ENCODE results near the gene SELENON.

SELENON gene

DNA sequence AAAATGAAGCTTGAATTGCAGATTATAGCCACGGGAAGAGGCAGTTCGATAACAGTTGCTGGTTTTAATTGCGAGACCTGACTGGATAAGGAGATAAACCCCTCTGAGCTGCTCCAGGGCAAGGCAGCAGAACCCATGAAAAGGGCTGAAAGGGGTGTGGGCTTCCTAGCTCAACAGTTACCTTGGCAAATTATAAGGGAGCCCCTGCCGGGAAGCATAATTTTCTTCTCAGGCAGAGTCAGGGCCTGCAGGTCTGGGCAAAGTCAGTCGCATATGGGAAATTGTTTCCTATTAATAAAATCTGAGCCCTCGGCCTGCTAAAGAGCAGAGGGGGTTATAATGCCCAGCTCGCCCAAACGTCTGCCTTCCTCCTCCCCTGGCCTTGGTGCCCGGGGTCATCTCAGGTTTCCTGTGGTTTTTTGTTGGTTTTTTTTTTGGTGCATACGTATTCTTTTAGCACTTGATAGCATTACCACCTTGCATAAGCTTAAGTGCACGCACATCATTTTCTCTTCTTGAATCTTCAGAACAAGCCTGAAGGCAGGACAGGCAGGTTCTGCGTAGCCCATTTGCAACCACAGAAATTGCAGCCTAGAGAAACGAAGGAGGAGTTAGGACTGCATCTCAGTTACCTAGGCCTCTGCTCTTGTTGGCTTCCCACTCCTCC lies 33.9 kb upstream of the SELENON start:
- Histone ChIP-seq H3K9ac (ENCODE audit: insufficient read length, low read depth) (peak overlapping the region; percentile 6), H3K4me1 (ENCODE audit: insufficient read depth, insufficient read length) (peaks cover 14% of the 10 kb centered on the region), H3K27me3 (ENCODE audit: insufficient read depth, insufficient read length) (no peaks in the 10 kb centered on the region), H3K9me3 (ENCODE audit: insufficient read depth, low read length) (no peaks in the 10 kb centered on the region), H3K36me3 (ENCODE audit: insufficient read depth, insufficient read length, low read length) (no peaks in the 10 kb centered on the region), H3K4me3 (ENCODE audit: insufficient read length, low read depth) (no peak overlapping the region)
- no peak for TF ChIP-seq SUZ12 (IDR thresholded peaks at IDR 0.05; ENCODE audit: extremely low read depth, insufficient read depth, insufficient read length)
- no peak for TF ChIP-seq YY1 (IDR thresholded peaks at IDR 0.05; ENCODE audit: insufficient read depth, insufficient read length)
- TF ChIP-seq ZNF274 (IDR thresholded peaks at IDR 0.05; ENCODE audit: low read depth, low read length), result no peak
- DNase-seq (ENCODE audit: low read depth, low spot score), result no peak

DNA sequence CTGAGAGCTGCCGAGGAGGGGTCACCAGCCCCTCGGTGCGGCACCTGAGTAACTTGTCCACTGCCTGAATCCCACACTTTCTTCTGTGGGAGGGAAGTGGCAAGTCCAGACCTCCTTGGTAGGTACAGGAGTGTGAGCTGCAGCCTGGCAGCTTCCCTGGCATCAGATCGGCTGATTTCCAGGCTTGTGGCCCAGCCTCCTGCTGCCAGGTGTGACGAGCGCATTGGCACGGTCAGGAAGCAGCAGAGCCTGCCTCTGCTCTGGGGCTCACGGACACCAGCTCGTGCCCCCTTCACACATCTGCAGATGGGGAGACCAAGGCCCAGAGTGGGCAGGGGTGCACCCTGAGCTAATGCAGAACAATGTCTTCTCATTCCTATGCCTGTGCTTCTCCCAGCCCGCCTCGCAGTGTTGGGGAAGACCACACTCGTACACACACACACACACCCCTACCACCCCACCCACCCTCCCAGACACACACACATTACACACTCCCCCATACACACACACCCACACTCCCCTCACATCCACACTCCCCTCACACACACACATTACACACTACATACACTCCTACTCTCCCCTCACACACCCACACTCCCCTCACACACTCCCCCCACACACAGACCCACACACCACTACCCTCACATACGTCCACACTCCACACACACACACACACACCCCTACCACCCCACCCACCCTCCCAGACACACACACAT lies 33.1 kb upstream of the SELENON start:
- Histone ChIP-seq H3K9me3 (ENCODE audit: insufficient read depth, low read length) (no peaks in the 10 kb centered on the region), H3K36me3 (ENCODE audit: insufficient read depth, insufficient read length, low read length) (no peaks in the 10 kb centered on the region), H3K4me3 (ENCODE audit: insufficient read length, low read depth) (no peak overlapping the region), H3K27me3 (ENCODE audit: insufficient read depth, insufficient read length) (no peaks in the 10 kb centered on the region), H3K4me1 (ENCODE audit: insufficient read depth, insufficient read length) (peaks cover 17% of the 10 kb centered on the region), H3K9ac (ENCODE audit: insufficient read length, low read depth) (peak overlapping the region; percentile 6)
- TF ChIP-seq SUZ12 (IDR thresholded peaks at IDR 0.05; ENCODE audit: extremely low read depth, insufficient read depth, insufficient read length) (no peak), YY1 (IDR thresholded peaks at IDR 0.05; ENCODE audit: insufficient read depth, insufficient read length) (no peak), ZNF274 (IDR thresholded peaks at IDR 0.05; ENCODE audit: low read depth, low read length) (no peak)
- DNase-seq (ENCODE audit: low read depth, low spot score), result no peak

DNA sequence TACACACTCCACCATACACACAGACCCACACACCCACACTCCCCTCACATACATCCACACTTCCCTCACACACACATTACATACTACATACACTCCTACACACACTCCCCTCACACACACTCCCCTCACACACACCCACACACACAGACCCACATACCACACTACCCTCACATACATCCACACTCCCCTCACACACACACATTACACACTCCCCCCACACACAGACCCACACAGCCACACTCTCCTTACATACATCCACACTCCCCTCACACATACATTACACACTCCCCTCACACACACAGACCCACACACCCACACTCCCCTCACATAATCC lies 32.6 kb upstream of the SELENON start:
- no peaks in the 10 kb centered on the region for H3K27me3 ChIP-seq (ENCODE audit: insufficient read depth, insufficient read length)
- no peak for DNase-seq (ENCODE audit: low read depth, low spot score)
- no peaks in the 10 kb centered on the region for H3K36me3 ChIP-seq (ENCODE audit: insufficient read depth, insufficient read length, low read length)
- no peak for TF ChIP-seq YY1 (IDR thresholded peaks at IDR 0.05; ENCODE audit: insufficient read depth, insufficient read length)
- no peak for TF ChIP-seq SUZ12 (IDR thresholded peaks at IDR 0.05; ENCODE audit: extremely low read depth, insufficient read depth, insufficient read length)
- TF ChIP-seq ZNF274 (IDR thresholded peaks at IDR 0.05; ENCODE audit: low read depth, low read length), result no peak
- H3K9ac ChIP-seq (ENCODE audit: insufficient read length, low read depth), result no peak overlapping the region
- H3K4me1 ChIP-seq (ENCODE audit: insufficient read depth, insufficient read length), result peaks cover 21% of the 10 kb centered on the region
- H3K9me3 ChIP-seq (ENCODE audit: insufficient read depth, low read length), result no peaks in the 10 kb centered on the region
- H3K4me3 ChIP-seq (ENCODE audit: insufficient read length, low read depth), result no peak overlapping the region

DNA sequence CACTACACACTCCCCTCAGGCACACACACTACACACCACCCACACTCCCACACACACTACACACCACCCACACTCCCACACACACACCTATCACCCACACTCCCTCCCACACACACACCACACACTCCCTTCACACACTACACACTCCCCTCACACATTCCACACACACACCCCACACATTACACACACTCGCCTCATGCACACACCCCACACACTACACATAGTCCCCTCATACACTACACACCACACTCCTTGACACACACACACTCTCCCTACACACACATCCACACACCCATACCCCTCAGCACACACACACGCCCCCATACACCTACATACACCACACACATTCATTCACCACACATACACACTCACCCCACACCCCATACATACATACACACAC lies 31.0 kb upstream of the SELENON start:
- TF ChIP-seq YY1 (IDR thresholded peaks at IDR 0.05; ENCODE audit: insufficient read depth, insufficient read length) (no peak), SUZ12 (IDR thresholded peaks at IDR 0.05; ENCODE audit: extremely low read depth, insufficient read depth, insufficient read length) (no peak), ZNF274 (IDR thresholded peaks at IDR 0.05; ENCODE audit: low read depth, low read length) (no peak)
- H3K36me3 ChIP-seq (ENCODE audit: insufficient read depth, insufficient read length, low read length), result no peaks in the 10 kb centered on the region
- DNase-seq (ENCODE audit: low read depth, low spot score), result no peak
- no peak overlapping the region for H3K4me3 ChIP-seq (ENCODE audit: insufficient read length, low read depth)
- no peaks in the 10 kb centered on the region for H3K27me3 ChIP-seq (ENCODE audit: insufficient read depth, insufficient read length)
- H3K9ac ChIP-seq (ENCODE audit: insufficient read length, low read depth), result no peak overlapping the region
- H3K4me1 ChIP-seq (ENCODE audit: insufficient read depth, insufficient read length), result peaks cover 26% of the 10 kb centered on the region
- no peaks in the 10 kb centered on the region for H3K9me3 ChIP-seq (ENCODE audit: insufficient read depth, low read length)

DNA sequence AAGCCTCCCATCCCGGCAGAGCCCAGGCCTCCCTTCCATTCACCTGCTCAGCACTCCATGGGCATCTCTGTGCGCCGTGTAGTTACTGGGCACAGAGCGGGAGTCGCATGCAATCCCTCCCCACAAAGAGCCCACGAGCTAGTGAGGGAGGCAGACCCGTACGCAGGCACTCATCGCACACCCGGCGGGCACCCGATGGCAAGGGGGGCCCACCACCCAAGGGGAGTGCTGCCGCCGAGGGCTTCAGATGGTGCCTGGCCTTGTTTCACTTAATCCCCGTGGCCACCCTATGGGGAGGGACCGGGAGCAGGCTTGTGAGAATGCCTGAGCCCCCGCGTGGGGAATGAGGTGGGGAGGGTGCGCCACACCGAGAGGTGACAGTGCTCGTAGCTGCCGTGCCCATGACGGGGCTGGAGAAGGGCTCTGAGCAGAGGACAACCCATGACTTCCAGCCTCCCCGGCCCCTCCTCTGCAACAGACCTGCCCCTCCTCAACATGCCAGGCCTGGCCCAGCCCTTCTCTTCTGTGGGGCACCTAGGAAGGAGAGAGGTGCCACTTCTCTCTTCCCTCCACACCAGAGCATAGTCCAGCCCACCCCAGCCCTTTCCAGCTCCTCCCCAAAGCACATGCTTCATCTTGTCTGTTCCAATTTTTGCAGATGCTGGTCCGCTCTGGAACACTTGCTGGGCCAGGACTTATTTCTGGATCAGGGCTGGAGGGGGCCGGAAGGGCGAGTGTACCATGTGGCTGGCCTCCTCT lies 30.2 kb upstream of the SELENON start:
- no peak for TF ChIP-seq SUZ12 (IDR thresholded peaks at IDR 0.05; ENCODE audit: extremely low read depth, insufficient read depth, insufficient read length)
- TF ChIP-seq YY1 (IDR thresholded peaks at IDR 0.05; ENCODE audit: insufficient read depth, insufficient read length), result no peak
- no peak for TF ChIP-seq ZNF274 (IDR thresholded peaks at IDR 0.05; ENCODE audit: low read depth, low read length)
- Histone ChIP-seq H3K9me3 (ENCODE audit: insufficient read depth, low read length) (no peaks in the 10 kb centered on the region), H3K9ac (ENCODE audit: insufficient read length, low read depth) (no peak overlapping the region), H3K4me1 (ENCODE audit: insufficient read depth, insufficient read length) (peaks cover 34% of the 10 kb centered on the region), H3K36me3 (ENCODE audit: insufficient read depth, insufficient read length, low read length) (no peaks in the 10 kb centered on the region), H3K27me3 (ENCODE audit: insufficient read depth, insufficient read length) (no peaks in the 10 kb centered on the region), H3K4me3 (ENCODE audit: insufficient read length, low read depth) (no peak overlapping the region)
- no peak for DNase-seq (ENCODE audit: low read depth, low spot score)

DNA sequence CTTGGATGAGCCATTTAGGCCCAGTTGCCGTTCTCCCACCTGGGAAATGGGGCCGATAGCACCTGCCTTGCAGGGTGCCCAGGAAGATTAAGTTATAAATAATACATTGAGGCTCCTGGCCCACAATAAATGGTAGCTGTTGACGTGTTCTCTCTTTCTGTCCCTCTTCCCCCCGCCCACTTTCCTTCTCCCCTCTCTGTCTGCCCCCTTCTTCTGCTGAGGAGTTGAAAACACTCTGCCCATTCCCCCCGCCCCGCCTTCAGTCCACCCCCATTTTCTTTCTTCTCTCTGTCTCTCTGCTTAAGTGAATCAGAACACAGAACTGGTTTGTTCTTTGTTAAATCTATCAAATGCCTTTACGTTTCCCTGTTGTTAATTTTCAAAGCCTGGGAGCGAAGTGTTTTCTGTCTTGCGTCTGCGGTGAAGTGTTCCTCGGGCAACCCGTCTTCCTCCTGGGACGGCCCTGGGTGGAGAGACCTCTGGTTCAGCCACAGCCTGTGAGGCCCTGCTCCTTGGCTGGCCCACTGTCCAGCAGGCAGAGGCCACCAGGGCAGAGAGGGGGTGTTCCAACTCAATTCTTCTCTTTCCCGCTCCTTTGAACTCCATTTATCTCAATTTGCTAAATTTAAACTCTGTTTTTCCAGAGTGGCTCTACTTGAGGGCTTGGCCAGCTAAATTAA lies 29.3 kb upstream of the SELENON start:
- H3K9ac ChIP-seq (ENCODE audit: insufficient read length, low read depth), result no peak overlapping the region
- H3K9me3 ChIP-seq (ENCODE audit: insufficient read depth, low read length), result no peaks in the 10 kb centered on the region
- DNase-seq (ENCODE audit: low read depth, low spot score), result no peak
- H3K4me3 ChIP-seq (ENCODE audit: insufficient read length, low read depth), result no peak overlapping the region
- no peaks in the 10 kb centered on the region for H3K27me3 ChIP-seq (ENCODE audit: insufficient read depth, insufficient read length)
- peaks cover 32% of the 10 kb centered on the region for H3K4me1 ChIP-seq (ENCODE audit: insufficient read depth, insufficient read length)
- no peak for TF ChIP-seq YY1 (IDR thresholded peaks at IDR 0.05; ENCODE audit: insufficient read depth, insufficient read length)
- no peaks in the 10 kb centered on the region for H3K36me3 ChIP-seq (ENCODE audit: insufficient read depth, insufficient read length, low read length)
